NOMO-1 treated with DMSO at 0.1 percent for 48 hours (cell line): ENCODE data around the gene DUSP2.
A peak's percentile ranks its signal among the peaks of the same experiment; 100 is the strongest.
"Not testable (repeated sequence)": the region's sequence is repeated elsewhere in the genome, so short reads cannot be mapped to it uniquely, and the experiment has no call there.

Experiments used
- DNase-seq: peaks from one replicate; lab custom pipeline; 2025; ENCODE audit not compliant: unreplicated experiment; lab: John Stamatoyannopoulos, UW

The DUSP2 gene

GRCh38 chr2:96147593-96148201 is 2.5 kb upstream of the DUSP2 start:
- DNase-seq = no peak

GRCh38 chr2:96146881-96147592 is 1.8 kb upstream of the DUSP2 start:
- no peak for DNase-seq

DNA sequence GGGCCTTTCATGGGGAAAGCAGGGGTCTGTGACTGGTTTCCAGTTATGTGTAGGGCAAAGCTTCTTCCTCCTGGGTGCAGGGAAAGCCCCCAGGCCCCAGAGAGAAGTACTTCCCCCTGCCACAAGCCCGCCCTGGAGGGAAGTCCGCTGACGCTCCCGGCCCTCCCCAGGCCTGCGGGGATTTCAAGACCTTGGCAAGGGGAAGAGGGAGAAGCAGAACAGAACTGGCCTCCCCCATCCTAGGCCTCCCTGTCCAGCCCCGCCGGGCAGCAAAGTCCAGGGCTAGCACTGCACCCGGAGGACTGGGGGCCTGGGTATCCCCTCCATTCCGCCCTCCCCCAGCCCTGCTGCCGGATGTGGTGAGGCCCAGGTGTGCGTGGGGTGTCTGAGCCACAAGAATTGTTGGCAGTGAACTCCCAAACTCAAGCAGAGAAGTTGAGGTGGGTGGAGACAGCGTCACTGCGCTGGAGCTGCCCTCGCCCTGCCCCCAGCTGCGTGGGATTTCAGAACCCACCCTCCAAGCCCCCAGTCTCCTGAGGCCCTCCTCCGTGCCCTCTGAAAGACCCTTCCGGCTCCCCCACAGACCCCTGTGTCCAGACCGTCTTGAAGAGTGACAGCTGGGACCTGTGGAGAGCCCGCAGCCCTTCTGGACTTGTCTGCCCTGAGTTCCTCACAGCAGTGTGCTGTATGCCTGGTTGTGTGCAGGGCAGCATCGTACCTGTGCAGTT is 1.1 kb upstream of the DUSP2 start:
- DNase-seq = peak; percentile 59

DNA sequence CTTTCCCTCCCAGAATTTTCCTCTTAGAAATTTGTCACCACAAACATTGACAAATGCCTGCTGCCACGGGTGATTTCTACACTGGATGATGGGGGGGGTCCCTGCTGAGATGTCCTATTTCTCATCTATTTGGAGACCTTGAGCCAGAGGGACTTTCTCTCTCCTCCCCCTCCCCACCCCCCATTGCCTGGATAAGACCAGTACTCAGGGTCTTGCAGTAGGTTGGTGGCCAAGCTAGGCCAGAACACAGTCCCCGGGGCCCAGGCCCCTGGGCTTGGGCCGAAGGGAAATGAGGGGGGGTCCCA is 560 bp upstream of the DUSP2 start:
- DNase-seq = no peak

GRCh38 chr2:96144481-96145035 is 682 bp downstream of the DUSP2 start:
- DNase-seq = no peak

- DNase-seq = peak; percentile 4
These were observed 1.3 kb downstream of the DUSP2 start for GRCh38 chr2:96143848-96144480.

GRCh38 chr2:96143231-96143847 is 1.9 kb downstream of the DUSP2 start:
- DNase-seq = no peak

- DNase-seq = no peak
These were observed 2.8 kb downstream of the DUSP2 start for GRCh38 chr2:96142217-96143113.

DNA sequence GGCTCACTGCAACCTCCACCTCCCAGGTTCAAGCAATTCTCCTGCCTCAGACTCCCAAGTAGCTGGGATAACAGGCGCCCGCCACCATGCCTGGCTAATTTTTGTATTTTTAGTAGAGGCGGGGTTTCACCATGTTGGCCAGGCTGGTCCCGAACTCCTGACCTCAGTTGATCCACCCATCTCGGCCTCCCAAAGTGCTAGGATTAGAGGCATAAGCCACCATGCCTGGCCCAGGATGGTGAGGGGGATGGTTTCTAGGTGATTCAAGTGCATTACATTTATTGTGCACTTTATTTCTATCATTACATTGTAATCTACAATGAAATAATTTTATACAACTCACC is 3.6 kb downstream of the DUSP2 start:
- DNase-seq = not testable (repeated sequence)

DNA sequence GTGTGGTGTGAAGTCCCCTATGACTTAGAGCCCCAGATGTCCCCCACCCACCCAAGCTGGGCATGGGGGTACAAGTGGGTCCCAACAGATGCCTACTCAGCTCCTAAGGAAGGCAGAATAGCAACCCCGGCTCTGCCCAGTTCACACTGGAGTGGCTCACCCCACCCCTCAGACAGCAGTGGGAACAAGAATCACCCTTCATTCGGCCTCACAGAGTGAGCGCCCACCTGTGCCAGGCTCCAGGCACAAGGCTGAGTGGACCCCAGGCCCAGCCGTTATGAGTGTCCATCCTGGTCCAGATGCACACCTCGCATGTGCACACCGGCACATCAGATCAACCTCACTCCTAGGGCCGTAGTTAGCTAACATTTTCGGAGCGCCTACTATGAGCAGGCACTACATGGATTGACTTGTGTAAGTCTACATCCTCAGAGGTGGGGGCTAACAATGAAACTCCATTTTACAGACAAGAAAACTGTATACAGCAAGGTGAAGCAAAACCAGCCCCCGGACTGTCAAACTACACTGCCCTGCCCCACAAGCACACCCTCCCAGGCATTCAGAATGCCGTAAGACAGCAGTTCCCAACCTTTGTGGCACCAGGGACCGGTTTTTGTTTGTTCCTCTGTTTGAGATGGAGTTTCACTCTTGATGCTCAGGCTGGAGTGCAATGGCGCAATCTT is 4.2 kb downstream of the DUSP2 start:
- no peak for DNase-seq

DNA sequence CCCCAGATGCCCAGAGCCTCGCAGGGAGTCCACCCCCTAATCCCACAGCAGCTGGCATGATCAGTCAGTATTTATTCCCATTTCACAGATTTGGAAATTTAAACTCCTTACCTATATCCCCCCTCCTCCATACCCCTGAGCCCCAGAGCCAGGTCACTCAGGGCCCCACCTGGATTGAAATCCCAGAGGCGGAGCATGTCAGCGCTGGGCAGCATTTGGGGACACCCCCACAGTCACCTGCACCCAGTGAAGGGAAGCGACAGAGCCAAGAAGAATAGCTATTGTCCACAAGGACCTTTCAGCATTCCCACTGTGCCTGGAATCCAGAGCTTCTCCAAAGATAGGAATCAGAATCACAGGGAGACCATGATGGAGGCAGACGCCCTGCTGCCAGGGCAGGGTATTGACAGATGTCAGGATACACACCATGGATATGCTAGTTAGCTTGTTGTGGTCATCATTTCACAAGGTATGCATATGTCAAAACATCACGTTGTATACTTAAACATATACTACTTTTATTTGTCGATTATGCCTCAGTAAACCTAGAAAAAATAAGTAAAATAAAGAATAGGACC is 6.0 kb downstream of the DUSP2 start:
- no peak for DNase-seq

DNA sequence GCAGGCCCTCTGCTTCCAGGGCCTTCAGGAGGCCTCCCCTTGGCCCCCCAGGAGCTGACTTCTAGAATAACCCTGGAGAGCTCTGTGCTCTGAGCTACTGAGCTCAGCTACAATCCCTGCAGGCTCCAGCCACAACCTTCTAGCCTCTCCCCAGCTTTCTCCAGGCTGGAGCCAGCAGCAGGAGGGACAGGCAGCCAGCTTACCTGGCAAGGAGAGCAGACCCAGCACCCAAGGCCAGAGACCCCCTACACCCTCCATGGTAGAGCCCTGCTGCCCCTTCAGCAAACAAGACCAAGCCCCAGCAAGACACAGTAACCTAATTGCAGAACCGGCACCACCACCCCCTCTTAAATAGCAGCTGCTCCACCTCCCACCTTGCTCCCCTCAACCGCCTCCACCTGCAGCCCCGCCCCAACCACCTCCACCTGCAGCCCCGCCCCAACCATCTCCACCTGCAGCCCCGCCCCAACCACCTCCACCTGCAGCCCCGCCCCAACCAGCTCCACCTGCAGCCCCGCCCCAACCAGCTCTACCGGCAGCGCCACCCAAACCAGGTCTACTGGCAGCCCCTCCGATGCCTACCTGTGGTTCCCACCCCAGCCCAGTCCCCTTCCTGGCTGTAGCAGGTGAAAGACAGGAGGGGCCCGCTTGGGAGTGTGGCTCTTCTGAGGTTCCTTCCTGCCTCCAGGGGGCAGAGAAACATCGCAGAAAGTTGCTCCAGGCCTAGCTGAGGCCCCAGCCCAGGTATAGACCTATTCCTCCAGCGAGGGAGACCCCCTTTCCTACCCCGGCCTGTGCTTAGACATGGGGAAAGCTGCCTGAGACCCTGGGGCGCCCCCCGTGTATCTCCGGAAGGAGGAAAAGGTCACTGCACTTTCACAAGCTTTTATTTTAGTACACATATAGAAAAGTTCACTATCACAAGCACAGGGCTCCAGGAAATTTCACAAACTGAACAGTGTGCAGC is 6.8 kb downstream of the DUSP2 start, which contains the start of gene ASTL:
ASTL (minus strand) TSS at position 324 of the 967 bp plus-strand sequence; CDS start at position 258, 66 bp downstream.
- DNase-seq = peak; percentile 43

- no peak for DNase-seq
These were observed 7.7 kb downstream of the DUSP2 start for GRCh38 chr2:96137321-96138178.

DNA sequence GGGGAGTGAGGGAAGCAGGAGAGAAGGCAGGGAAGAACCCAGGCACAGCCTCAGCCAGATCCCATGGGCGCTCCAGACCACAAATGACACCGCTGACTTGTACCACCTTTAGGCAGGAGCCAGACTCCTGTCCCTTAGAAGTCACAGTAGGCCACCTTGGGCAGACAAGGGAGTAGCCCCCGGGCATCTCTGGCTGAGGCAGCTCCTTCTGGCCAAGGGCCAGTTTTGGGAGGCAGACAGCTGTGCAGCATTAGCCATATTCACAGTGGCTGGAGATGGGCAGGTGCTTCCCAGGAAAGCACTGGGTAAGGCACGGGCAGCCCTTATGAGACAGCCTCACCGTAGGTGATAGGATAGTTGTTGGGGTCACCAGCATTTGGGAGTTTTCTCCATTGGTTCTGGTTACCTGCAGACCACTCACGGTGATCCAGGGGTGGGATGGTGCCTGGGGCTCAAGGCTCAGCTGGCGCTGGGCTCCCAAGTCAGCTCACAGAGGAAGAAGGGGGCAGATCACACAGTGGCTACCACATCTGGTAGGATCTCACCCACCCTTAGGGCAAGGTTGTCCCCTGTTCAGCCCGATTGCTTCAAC is 9.0 kb downstream of the DUSP2 start:
- no peak for DNase-seq

DNA sequence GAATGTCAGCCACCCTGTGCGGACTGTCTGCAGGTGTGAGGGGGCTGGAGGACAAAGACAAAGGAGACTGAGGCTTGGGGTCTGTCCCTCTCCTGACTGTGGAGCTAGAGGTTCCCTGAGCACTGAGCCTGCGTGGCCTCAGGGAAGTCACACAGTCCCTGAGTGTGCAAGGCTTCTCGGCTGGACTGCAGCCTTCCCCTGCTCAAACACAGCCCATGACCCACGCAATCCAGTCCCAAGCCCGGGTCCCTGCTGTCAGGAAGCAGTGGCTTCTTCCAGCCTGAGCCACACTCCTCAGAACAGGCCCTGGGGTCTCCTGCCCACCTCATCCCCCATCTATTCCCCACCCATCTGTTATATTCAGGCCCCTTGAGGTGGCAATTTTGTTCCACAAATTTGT is 9.6 kb downstream of the DUSP2 start:
- DNase-seq = no peak

- no peak for DNase-seq
These were observed 10.1 kb downstream of the DUSP2 start for GRCh38 chr2:96135171-96135570.

GRCh38 chr2:96134421-96134820 is 10.8 kb downstream of the DUSP2 start:
- DNase-seq = no peak
